Ascending aorta (tissue), 2 donors: ENCODE measurements around the gene RETN. TPM values are rescaled to one million over a fixed set of nuclear protein-coding genes. Genes with fewer than 3 reads are reported as not detected.

ENCODE experiments used
- DNase-seq, 2 donors: peaks; one replicate each; pipeline ENCODE4 v3.0.0-alpha.2; 2019; ENCODE audit warnings: low spot score in 2 of 2
- H3K27ac ChIP-seq, 2 donors: fragments of 200-600 bp; sonication (generic); one replicate each; pipeline ENCODE4 v1.5.1; 2016 to 2017; ENCODE audit warnings: mild to moderate bottlenecking in 1 of 2
- H3K27me3 ChIP-seq: fragments of 200-600 bp; sonication (generic); one replicate; pipeline ENCODE4 v1.5.1; 2017
- H3K36me3 ChIP-seq, 2 donors: fragments of 200-600 bp; sonication (generic); one replicate each; pipeline ENCODE4 v1.5.1; 2016
- H3K4me1 ChIP-seq, 2 donors: fragments of 200-600 bp; sonication (generic); one replicate each; pipeline ENCODE4 v1.5.1; 2016 to 2017; ENCODE audit warnings: mild to moderate bottlenecking in 1 of 2
- H3K4me3 ChIP-seq, 2 donors: fragments of 200-600 bp; sonication (generic); one replicate each; pipeline ENCODE4 v1.5.1; 2016 to 2017; ENCODE audit warnings: mild to moderate bottlenecking in 1 of 2
- H3K9me3 ChIP-seq, 2 donors: fragments of 200-600 bp; sonication (generic); one replicate each; pipeline ENCODE4 v1.5.1; 2016
- CTCF ChIP-seq, 3 experiments: fragments of 200-600 bp in 2 of 3; fragments of 450-650 bp in 1 of 3; sonication (generic) in 2 of 3; IDR thresholded peaks; one replicate each; pipeline ENCODE4 v1.5.1; 2016 to 2019; ENCODE audit warnings: antibody characterized with exemption in 3 of 3, mild to moderate bottlenecking in 1 of 3, moderate library complexity in 1 of 3
- intact Hi-C: fragments of 100-400 bp; cut with DNase I; formaldehyde crosslinking; loops from one replicate; pipeline ENCODE4 v1.15.1; 2023
- total RNA-seq: library from RNA; depleted of rRNA; stranded (reverse); fragments of >200 nt; gene quantifications from one replicate; pipeline ENCODE4 v1.1.0, GENCODE V29; 2016

RETN gene
- total RNA-seq, 1 donor from 2014 or later: not detected

GRCh38 chr19:7685546-7686445 is 16.9 kb downstream of the RETN start:
- TF ChIP-seq CTCF (IDR thresholded peaks at IDR 0.05): no peak
- no peak overlapping the region for H3K27ac ChIP-seq
- no peak overlapping the region for H3K4me3 ChIP-seq
- H3K36me3 ChIP-seq: peaks cover 28 to 33% of the 10 kb centered on the region in 2 donors
- H3K4me1 ChIP-seq: peaks cover 4 to 8% of the 10 kb centered on the region in 2 donors
- no peaks in the 10 kb centered on the region for H3K9me3 ChIP-seq
- DNase-seq: no peak
- no peaks in the 10 kb centered on the region for H3K27me3 ChIP-seq
- intact Hi-C loops: no loop called here

DNA sequence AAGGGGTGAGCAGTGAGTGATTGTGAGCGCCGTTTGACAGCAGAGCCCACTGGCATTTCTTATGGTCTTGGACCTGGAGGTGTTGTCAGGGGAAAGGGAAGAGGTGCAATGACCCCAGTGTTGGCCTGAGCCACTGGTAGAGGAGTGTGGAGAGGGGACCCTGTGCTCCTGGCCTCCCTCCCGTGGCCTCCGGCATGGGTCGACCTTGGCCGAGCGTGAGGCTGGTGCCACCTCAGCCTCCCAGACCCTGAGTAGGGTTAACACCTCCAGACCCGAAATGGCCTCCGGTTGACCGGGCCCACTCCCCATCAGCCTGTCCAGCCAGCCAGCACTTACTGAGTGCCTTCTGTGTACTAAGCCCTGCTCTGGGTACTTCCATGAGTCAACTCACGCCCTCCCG is 18.3 kb downstream of the RETN start:
- H3K4me1 ChIP-seq: peaks cover 1% of the 10 kb centered on the region in 2 donors
- no peak for DNase-seq
- intact Hi-C loops: no loop called here
- H3K27me3 ChIP-seq: no peaks in the 10 kb centered on the region
- no peak for TF ChIP-seq CTCF (IDR thresholded peaks at IDR 0.05)
- H3K36me3 ChIP-seq: peaks cover 27 to 31% of the 10 kb centered on the region in 2 donors
- H3K4me3 ChIP-seq: no peak overlapping the region
- no peaks in the 10 kb centered on the region for H3K9me3 ChIP-seq
- no peak overlapping the region for H3K27ac ChIP-seq

- Histone ChIP-seq H3K4me1 (no peaks in the 10 kb centered on the region), H3K9me3 (no peaks in the 10 kb centered on the region), H3K4me3 (no peak overlapping the region), H3K36me3 (peaks cover 9 to 13% of the 10 kb centered on the region in 2 donors), H3K27ac (no peak overlapping the region), H3K27me3 (no peaks in the 10 kb centered on the region)
- TF ChIP-seq CTCF (IDR thresholded peaks at IDR 0.05): no peak
- DNase-seq: no peak
- intact Hi-C loops: no loop called here
Measured at GRCh38 chr19:7689165-7689564, 20.3 kb downstream of the RETN start.

DNA sequence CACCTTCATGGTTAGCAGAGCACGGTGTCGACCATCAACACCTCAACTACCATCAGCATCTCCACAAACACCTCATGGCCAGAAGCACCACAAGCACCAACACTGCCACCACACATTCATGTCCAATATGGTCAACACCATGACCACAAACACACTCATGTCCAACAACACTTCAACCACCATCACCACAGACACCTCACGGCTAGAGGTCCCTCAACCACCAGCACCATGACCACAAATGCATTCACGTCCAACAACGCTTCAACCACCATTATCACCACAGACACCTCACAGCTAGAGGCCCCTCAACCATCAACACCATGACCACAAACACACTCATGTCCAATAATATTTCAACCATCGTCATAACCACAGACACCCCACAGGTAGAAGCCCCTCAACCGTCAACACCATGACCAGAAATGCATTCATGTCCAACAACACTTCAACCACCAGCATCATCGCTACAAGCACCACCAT is 22.0 kb downstream of the RETN start:
- no peak for DNase-seq
- H3K9me3 ChIP-seq: no peaks in the 10 kb centered on the region
- intact Hi-C loops: no loop called here
- H3K4me1 ChIP-seq: no peaks in the 10 kb centered on the region
- H3K4me3 ChIP-seq: no peak overlapping the region
- no peak overlapping the region for H3K27ac ChIP-seq
- H3K27me3 ChIP-seq: no peaks in the 10 kb centered on the region
- no peak for TF ChIP-seq CTCF (IDR thresholded peaks at IDR 0.05)
- H3K36me3 ChIP-seq: no peaks in the 10 kb centered on the region

DNA sequence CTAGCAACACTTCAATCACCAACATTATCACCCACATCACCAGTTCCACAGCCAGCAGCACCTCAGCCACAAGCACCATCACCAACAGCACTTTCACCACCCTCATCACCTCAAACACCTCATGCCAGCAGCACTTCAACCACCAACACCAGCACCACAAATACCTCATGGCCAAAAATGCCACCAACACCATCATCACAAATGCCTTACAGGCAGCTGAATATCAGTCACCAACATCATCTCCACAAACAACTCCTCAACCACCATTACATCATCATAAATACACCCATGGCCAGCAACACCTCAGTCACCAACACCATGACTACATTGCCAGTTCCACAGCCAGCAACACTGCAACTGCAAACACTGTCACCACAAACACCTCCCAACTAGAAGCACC is 22.6 kb downstream of the RETN start:
- TF ChIP-seq CTCF (IDR thresholded peaks at IDR 0.05): no peak
- H3K9me3 ChIP-seq: no peaks in the 10 kb centered on the region
- no peak overlapping the region for H3K27ac ChIP-seq
- no peaks in the 10 kb centered on the region for H3K36me3 ChIP-seq
- no peak overlapping the region for H3K4me3 ChIP-seq
- H3K4me1 ChIP-seq: no peaks in the 10 kb centered on the region
- H3K27me3 ChIP-seq: no peaks in the 10 kb centered on the region
- intact Hi-C loops: no loop called here
- DNase-seq: no peak
